Astrocyte (in vitro differentiated cells and primary cell): ENCODE results near the gene MYEOV. TPM values are rescaled to one million over a fixed set of nuclear protein-coding genes. Genes with fewer than 3 reads are reported as not detected.

ENCODE experiments used
- DNase-seq: peaks from one replicate; pipeline ENCODE4 v3.0.0-alpha.2; 2010; ENCODE audit warnings: low read depth
- FAIRE-seq: peaks from 2 replicates; lab custom pipeline; 2011; peaks lifted over from hg19 to GRCh38; lab: Jason Lieb, UNC
- H2AFZ ChIP-seq: 2 replicates; pipeline ENCODE4 v1.6.0; 2012; ENCODE audit warnings: low read depth, low read length, inconsistent platforms
- H3K27ac ChIP-seq: 2 replicates; pipeline ENCODE4 v1.5.1; 2011; ENCODE audit warnings: low read depth, low read length, inconsistent platforms
- H3K27me3 ChIP-seq: 2 replicates; pipeline ENCODE4 v1.6.0; 2011; ENCODE audit warnings: low read length, inconsistent platforms; ENCODE audit not compliant: insufficient read depth
- H3K36me3 ChIP-seq: 2 replicates; pipeline ENCODE4 v1.5.1; 2011; ENCODE audit warnings: low read length, inconsistent platforms; ENCODE audit not compliant: insufficient read depth
- H3K4me1 ChIP-seq: 2 replicates; pipeline ENCODE4 v1.5.1; 2011; ENCODE audit warnings: low read length, inconsistent platforms; ENCODE audit not compliant: insufficient read depth
- H3K4me2 ChIP-seq: 2 replicates; pipeline ENCODE4 v1.6.0; 2012; ENCODE audit warnings: low read length, inconsistent platforms
- H3K4me3 ChIP-seq: 2 replicates; pipeline ENCODE4 v1.5.1; 2011; ENCODE audit warnings: low read depth, mild to moderate bottlenecking, low read length, inconsistent platforms; ENCODE audit not compliant: insufficient read depth
- H3K79me2 ChIP-seq: 2 replicates; pipeline ENCODE4 v1.6.0; 2012; ENCODE audit warnings: mild to moderate bottlenecking, low read length, inconsistent platforms; ENCODE audit not compliant: insufficient read depth
- H3K9ac ChIP-seq: 2 replicates; pipeline ENCODE4 v1.6.0; 2012; ENCODE audit warnings: mild to moderate bottlenecking, low read length, inconsistent platforms
- H3K9me3 ChIP-seq: 2 replicates; pipeline ENCODE4 v1.5.1; 2012; ENCODE audit warnings: low read depth, mild to moderate bottlenecking, low read length, inconsistent platforms; ENCODE audit not compliant: insufficient read depth
- H4K20me1 ChIP-seq: 2 replicates; pipeline ENCODE4 v1.6.0; 2012; ENCODE audit warnings: low read length, inconsistent platforms; ENCODE audit not compliant: insufficient read depth
- H3K27ac Mint-ChIP-seq: one replicate; pipeline ENCODE4 v1.8.0; 2021; ENCODE audit warnings: mild to moderate bottlenecking, mixed read lengths; ENCODE audit not compliant: unreplicated experiment
- H3K27me3 Mint-ChIP-seq: one replicate; pipeline ENCODE4 v1.8.0; 2021; ENCODE audit warnings: low read depth, mixed read lengths; ENCODE audit not compliant: unreplicated experiment
- H3K36me3 Mint-ChIP-seq: one replicate; pipeline ENCODE4 v1.8.0; 2021; ENCODE audit warnings: low read depth, mixed read lengths; ENCODE audit not compliant: unreplicated experiment
- H3K4me1 Mint-ChIP-seq: one replicate; pipeline ENCODE4 v1.8.0; 2021; ENCODE audit warnings: low read depth, mixed read lengths; ENCODE audit not compliant: unreplicated experiment
- H3K4me3 Mint-ChIP-seq: one replicate; pipeline ENCODE4 v1.8.0; 2021; ENCODE audit warnings: mild to moderate bottlenecking, moderate library complexity, mixed read lengths; ENCODE audit not compliant: unreplicated experiment
- H3K9me3 Mint-ChIP-seq: one replicate; pipeline ENCODE4 v1.8.0; 2021; ENCODE audit warnings: mild to moderate bottlenecking, mixed read lengths; ENCODE audit not compliant: unreplicated experiment
- CTCF ChIP-seq: IDR thresholded peaks from 2 replicates; pipeline ENCODE4 v1.5.1; 2011; ENCODE audit warnings: low read depth, mild to moderate bottlenecking, inconsistent platforms, low read length, moderate library complexity; ENCODE audit not compliant: insufficient read depth
- EZH2 ChIP-seq: IDR thresholded peaks from 2 replicates; pipeline ENCODE4 v1.6.1; 2012; ENCODE audit warnings: mild to moderate bottlenecking, low read length, inconsistent platforms; ENCODE audit not compliant: insufficient read depth
- total RNA-seq: library from RNA; stranded (reverse); gene quantifications from 2 replicates; pipeline ENCODE4 v1.2.1, GENCODE V29; 2021

MYEOV gene
- total RNA-seq, 1 donor from 2014 or later = not detected

DNA sequence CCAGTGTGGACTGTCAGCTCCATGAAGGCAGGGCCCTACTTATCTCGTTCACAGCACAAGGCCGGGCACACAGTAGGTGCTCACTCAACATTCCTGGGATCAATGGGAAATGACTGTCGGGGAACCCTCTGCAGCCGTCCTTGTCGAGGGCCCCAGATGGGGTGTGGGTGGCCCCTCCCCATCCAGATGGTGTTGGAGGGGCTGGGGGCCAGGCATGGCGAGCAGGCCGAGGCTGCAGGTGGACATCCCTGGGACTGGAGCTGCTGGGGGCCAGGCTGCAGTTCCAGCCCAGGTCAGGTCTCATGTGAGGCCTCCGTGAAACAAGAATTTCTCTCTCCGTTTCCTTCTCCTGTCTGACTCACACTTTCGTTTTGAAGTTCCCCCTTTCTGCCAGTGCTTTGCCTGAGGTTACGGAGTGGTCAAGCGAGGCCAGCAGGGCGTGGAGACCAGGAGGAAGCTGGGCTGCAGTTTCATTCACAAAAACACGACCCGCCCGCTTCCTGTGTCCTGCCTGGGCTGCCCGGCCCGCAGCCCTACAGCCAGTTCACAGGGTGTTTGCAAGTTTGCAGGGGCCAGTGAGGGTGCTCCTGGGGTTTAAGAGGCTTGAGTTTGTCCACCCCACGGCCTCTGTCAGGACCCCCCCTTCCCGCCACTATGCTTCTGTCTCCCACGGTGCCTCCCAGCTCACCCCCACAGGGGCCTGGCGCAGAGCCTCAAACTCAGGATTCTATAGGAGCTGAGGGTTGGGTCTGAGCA, 4.5 kb downstream of the MYEOV start:
- FAIRE-seq = no peak

GRCh38 chr11:69299023-69299461, 5.1 kb downstream of the MYEOV start:
- H3K4me1 ChIP-seq = peaks cover 58% of the 10 kb centered on the region
- TF ChIP-seq EZH2 = no peak
- TF ChIP-seq CTCF = no peak
- H3K4me2 ChIP-seq = peak overlapping the region; percentile 60
- Mint-ChIP-seq H3K36me3 (peaks cover 4% of the 10 kb centered on the region), H3K4me3 (no peak overlapping the region), H3K4me1 (peaks cover 22% of the 10 kb centered on the region), H3K27ac (peak overlapping the region; percentile 18), H3K27me3 (peaks cover 18% of the 10 kb centered on the region), H3K9me3 (peaks cover 9% of the 10 kb centered on the region)
- H2AFZ ChIP-seq = no peak overlapping the region
- FAIRE-seq (no peak), DNase-seq (no peak)
- H3K27ac ChIP-seq = peak overlapping the region; percentile 94
- no peaks in the 10 kb centered on the region for H4K20me1 ChIP-seq
- H3K27me3 ChIP-seq = no peaks in the 10 kb centered on the region
- H3K9me3 ChIP-seq = no peaks in the 10 kb centered on the region
- H3K9ac ChIP-seq = peak overlapping the region; percentile 76
- no peaks in the 10 kb centered on the region for H3K36me3 ChIP-seq
- no peak overlapping the region for H3K4me3 ChIP-seq
- no peaks in the 10 kb centered on the region for H3K79me2 ChIP-seq

More for the DNA sequence above, 4.5 kb downstream of the MYEOV start:
- Histone ChIP-seq H3K36me3 (no peaks in the 10 kb centered on the region), H3K27ac (peak overlapping the region; percentile 94), H3K9me3 (no peaks in the 10 kb centered on the region), H3K79me2 (no peaks in the 10 kb centered on the region), H3K9ac (peak overlapping the region; percentile 76), H3K4me2 (peak overlapping the region; percentile 60), H3K27me3 (no peaks in the 10 kb centered on the region), H4K20me1 (no peaks in the 10 kb centered on the region), H3K4me3 (no peak overlapping the region), H3K4me1 (peaks cover 58% of the 10 kb centered on the region), H2AFZ (no peak overlapping the region)
- peaks cover 22% of the 10 kb centered on the region for H3K4me1 Mint-ChIP-seq
- peaks cover 8% of the 10 kb centered on the region for H3K9me3 Mint-ChIP-seq
- H3K27ac Mint-ChIP-seq = peak overlapping the region; percentile 84
- peak; percentile 73 for DNase-seq
- H3K4me3 Mint-ChIP-seq = no peak overlapping the region
- TF ChIP-seq CTCF = no peak
- TF ChIP-seq EZH2 = no peak
- peaks cover 15% of the 10 kb centered on the region for H3K27me3 Mint-ChIP-seq
- peaks cover 4% of the 10 kb centered on the region for H3K36me3 Mint-ChIP-seq

DNA sequence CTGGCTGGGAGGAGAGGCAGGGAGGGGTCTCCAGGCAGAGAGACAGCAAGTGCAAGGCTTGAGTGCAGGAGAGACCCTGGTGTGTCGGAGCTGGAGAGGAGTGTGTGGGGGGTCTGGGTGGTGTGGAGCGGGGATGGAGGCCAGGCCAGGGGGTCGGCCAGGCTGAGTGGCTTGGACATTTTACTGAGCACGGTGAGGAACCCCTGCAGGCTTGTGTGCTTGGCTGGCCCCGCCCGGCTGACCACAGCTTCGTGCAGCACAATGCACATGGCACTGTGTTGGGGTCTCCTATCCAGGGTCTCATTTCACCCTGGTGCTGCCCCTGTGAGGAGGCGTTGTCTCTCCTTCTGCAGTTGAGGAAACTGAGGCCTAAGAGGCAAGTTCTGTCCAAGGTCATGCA, 5.6 kb downstream of the MYEOV start:
- TF ChIP-seq CTCF (no peak), EZH2 (no peak)
- Mint-ChIP-seq H3K4me3 (no peak overlapping the region), H3K4me1 (peaks cover 22% of the 10 kb centered on the region), H3K27ac (peak overlapping the region; percentile 18), H3K36me3 (peaks cover 4% of the 10 kb centered on the region), H3K9me3 (peaks cover 12% of the 10 kb centered on the region), H3K27me3 (peaks cover 22% of the 10 kb centered on the region)
- H3K4me1 ChIP-seq = peaks cover 58% of the 10 kb centered on the region
- FAIRE-seq (no peak), DNase-seq (no peak)
- no peak overlapping the region for H3K4me3 ChIP-seq
- H3K27me3 ChIP-seq = no peaks in the 10 kb centered on the region
- no peaks in the 10 kb centered on the region for H4K20me1 ChIP-seq
- no peak overlapping the region for H2AFZ ChIP-seq
- H3K36me3 ChIP-seq = no peaks in the 10 kb centered on the region
- H3K4me2 ChIP-seq = peak overlapping the region; percentile 35
- H3K9ac ChIP-seq = peak overlapping the region; percentile 76
- H3K79me2 ChIP-seq = no peaks in the 10 kb centered on the region
- no peaks in the 10 kb centered on the region for H3K9me3 ChIP-seq
- peak overlapping the region; percentile 94 for H3K27ac ChIP-seq
